Hepatocyte (in vitro differentiated cells): ENCODE measurements around the gene TTC27. TPM values are rescaled to one million over a fixed set of nuclear protein-coding genes. Genes with fewer than 3 reads are reported as not detected.

ENCODE experiments used
- DNase-seq: peaks from one replicate; pipeline ENCODE4 v3.0.0-alpha.2; 2016; ENCODE audit warnings: low spot score
- H2AFZ ChIP-seq: fragments of 200-600 bp; sonication (generic); 2 replicates; pipeline ENCODE4 v1.6.0; 2016; ENCODE audit warnings: antibody characterized with exemption, mild to moderate bottlenecking
- H3K27ac ChIP-seq: fragments of 200-600 bp; sonication (generic); 2 replicates; pipeline ENCODE4 v1.5.1; 2016; ENCODE audit warnings: mild to moderate bottlenecking
- H3K27me3 ChIP-seq: fragments of 200-600 bp; sonication (generic); 2 replicates; pipeline ENCODE4 v1.6.1; 2016
- H3K36me3 ChIP-seq: fragments of 200-600 bp; sonication (generic); replicated peaks from 2 replicates; pipeline ENCODE4 v1.5.1; 2016; ENCODE audit warnings: low read depth; ENCODE audit not compliant: insufficient read depth
- H3K4me1 ChIP-seq: fragments of 200-600 bp; sonication (generic); 2 replicates; pipeline ENCODE4 v1.5.1; 2016; ENCODE audit warnings: mild to moderate bottlenecking, moderate library complexity; ENCODE audit not compliant: insufficient read depth
- H3K4me2 ChIP-seq: fragments of 200-600 bp; sonication (generic); 2 replicates; pipeline ENCODE4 v1.6.0; 2016
- H3K4me3 ChIP-seq: fragments of 200-600 bp; sonication (generic); 2 replicates; pipeline ENCODE4 v1.5.1; 2016; ENCODE audit warnings: mild to moderate bottlenecking
- H3K79me2 ChIP-seq: fragments of 200-600 bp; sonication (generic); 2 replicates; pipeline ENCODE4 v1.6.0; 2017; ENCODE audit warnings: mild to moderate bottlenecking
- H3K9me2 ChIP-seq: fragments of 200-600 bp; sonication (generic); replicated peaks from 2 replicates; pipeline ENCODE4 v1.6.0; 2017; ENCODE audit warnings: mild to moderate bottlenecking; ENCODE audit not compliant: insufficient read depth
- H3K9me3 ChIP-seq: fragments of 200-600 bp; sonication (generic); 2 replicates; pipeline ENCODE4 v1.5.1; 2016; ENCODE audit warnings: low read depth, mild to moderate bottlenecking
- H4K20me1 ChIP-seq: fragments of 200-600 bp; sonication (generic); 2 replicates; pipeline ENCODE4 v1.6.0; 2016; ENCODE audit warnings: mild to moderate bottlenecking; ENCODE audit not compliant: insufficient read depth, poor library complexity, severe bottlenecking
- CTCF ChIP-seq: fragments of 200-600 bp; sonication (generic); IDR thresholded peaks from 2 replicates; pipeline ENCODE4 v1.5.1; 2016; ENCODE audit warnings: antibody characterized with exemption, mild to moderate bottlenecking; ENCODE audit not compliant: poor library complexity
- EZH2 ChIP-seq: fragments of 200-600 bp; sonication (generic); IDR thresholded peaks from 2 replicates; pipeline ENCODE4 v1.6.1; 2016; ENCODE audit warnings: antibody characterized with exemption, mild to moderate bottlenecking, borderline replicate concordance
- EZH2phosphoT487 ChIP-seq: fragments of 200-600 bp; sonication (generic); IDR thresholded peaks from one replicate; pipeline ENCODE4 v1.6.1; 2018; ENCODE audit warnings: antibody characterized with exemption, mild to moderate bottlenecking, low read depth, moderate library complexity; ENCODE audit not compliant: unreplicated experiment, severe bottlenecking
- WGBS: methylation state at CpG from one replicate; pipeline ENCODE4 v1.1.6; 2016; ENCODE audit warnings: low lambda C conversion rate; ENCODE audit errors: missing lambda C conversion rate; 5-methylcytosine and 5-hydroxymethylcytosine counted together
- polyA plus RNA-seq: library from polyadenylated mRNA; unstranded; fragments of >200 nt; fragmentation: Nextera tagmentation; extraction: Ambion mirVana; gene quantifications from 2 replicates; pipeline ENCODE4 v1.2.1, GENCODE V29; 2016
- total RNA-seq: library from RNA; depleted of rRNA; stranded (reverse); fragments of >200 nt; gene quantifications from 2 replicates; pipeline ENCODE4 v1.2.3, GENCODE V29; 2014

The TTC27 gene
- total and polyA plus RNA-seq, 2 experiments from 2014 or later: 10.7 to 12.7 TPM

GRCh38 chr2:32691678-32692077 lies 63.8 kb downstream of the TTC27 start:
- DNase-seq: no peak
- Histone ChIP-seq H3K9me2 (no peaks in the 10 kb centered on the region), H3K27me3 (no peaks in the 10 kb centered on the region), H3K9me3 (no peaks in the 10 kb centered on the region), H2AFZ (no peak overlapping the region), H3K36me3 (no peaks in the 10 kb centered on the region), H3K79me2 (no peaks in the 10 kb centered on the region), H3K27ac (no peak overlapping the region), H4K20me1 (no peaks in the 10 kb centered on the region), H3K4me3 (no peak overlapping the region), H3K4me1 (no peaks in the 10 kb centered on the region), H3K4me2 (no peak overlapping the region)
- no peak for TF ChIP-seq EZH2

GRCh38 chr2:32696439-32696838 lies 68.6 kb downstream of the TTC27 start:
- Histone ChIP-seq H3K9me2 (no peaks in the 10 kb centered on the region), H3K4me2 (no peak overlapping the region), H3K36me3 (no peaks in the 10 kb centered on the region), H3K27me3 (no peaks in the 10 kb centered on the region), H2AFZ (no peak overlapping the region), H3K4me1 (no peaks in the 10 kb centered on the region), H3K4me3 (no peak overlapping the region), H3K27ac (no peak overlapping the region), H3K9me3 (no peaks in the 10 kb centered on the region), H3K79me2 (no peaks in the 10 kb centered on the region), H4K20me1 (no peaks in the 10 kb centered on the region)
- WGBS: 96% methylated on average over 4 of the region's 4 CpGs
- no peak for DNase-seq
- TF ChIP-seq EZH2phosphoT487 (no peak), CTCF (no peak), EZH2 (no peak)

- Histone ChIP-seq H3K27me3 (no peaks in the 10 kb centered on the region), H2AFZ (no peak overlapping the region), H4K20me1 (no peaks in the 10 kb centered on the region), H3K36me3 (no peaks in the 10 kb centered on the region), H3K4me1 (no peaks in the 10 kb centered on the region), H3K4me2 (no peak overlapping the region), H3K79me2 (no peaks in the 10 kb centered on the region), H3K4me3 (no peak overlapping the region), H3K27ac (no peak overlapping the region), H3K9me2 (no peaks in the 10 kb centered on the region), H3K9me3 (no peaks in the 10 kb centered on the region)
- DNase-seq: no peak
- TF ChIP-seq EZH2: no peak
Observed at GRCh38 chr2:32697156-32697555, 69.3 kb downstream of the TTC27 start.

- H3K27me3 ChIP-seq: no peaks in the 10 kb centered on the region
- H2AFZ ChIP-seq: no peak overlapping the region
- H3K36me3 ChIP-seq: no peaks in the 10 kb centered on the region
- H3K4me2 ChIP-seq: no peak overlapping the region
- DNase-seq: no peak
- no peak overlapping the region for H3K27ac ChIP-seq
- H3K79me2 ChIP-seq: no peaks in the 10 kb centered on the region
- 80% methylated on average over 1 of the region's 1 CpG for WGBS
- TF ChIP-seq EZH2 (no peak), CTCF (no peak), EZH2phosphoT487 (no peak)
- H3K4me3 ChIP-seq: no peak overlapping the region
- no peaks in the 10 kb centered on the region for H4K20me1 ChIP-seq
- H3K9me2 ChIP-seq: no peaks in the 10 kb centered on the region
- H3K4me1 ChIP-seq: no peaks in the 10 kb centered on the region
- no peaks in the 10 kb centered on the region for H3K9me3 ChIP-seq
Observed at GRCh38 chr2:32699151-32699550, 71.3 kb downstream of the TTC27 start.

- H3K79me2 ChIP-seq: no peaks in the 10 kb centered on the region
- no peak for DNase-seq
- no peaks in the 10 kb centered on the region for H3K4me1 ChIP-seq
- no peak overlapping the region for H3K4me3 ChIP-seq
- H2AFZ ChIP-seq: no peak overlapping the region
- H3K36me3 ChIP-seq: no peaks in the 10 kb centered on the region
- WGBS: 83% methylated on average over 5 of the region's 5 CpGs
- H3K4me2 ChIP-seq: no peak overlapping the region
- H3K9me3 ChIP-seq: no peaks in the 10 kb centered on the region
- TF ChIP-seq CTCF: no peak
- TF ChIP-seq EZH2: no peak
- no peak for TF ChIP-seq EZH2phosphoT487
- no peaks in the 10 kb centered on the region for H3K27me3 ChIP-seq
- no peaks in the 10 kb centered on the region for H4K20me1 ChIP-seq
- no peaks in the 10 kb centered on the region for H3K9me2 ChIP-seq
- H3K27ac ChIP-seq: no peak overlapping the region
Observed at GRCh38 chr2:32701806-32702205, 74.0 kb downstream of the TTC27 start.
